Nasal cavity respiratory epithelium epithelial cell of viscerocranial mucosa (primary cell): Measurements from ENCODE around the gene WDR6. TPM values are rescaled to one million over a fixed set of nuclear protein-coding genes. Genes with fewer than 3 reads are reported as not detected.

Experiments used
- total RNA-seq: library from RNA; depleted of rRNA; stranded (reverse); fragments of >200 nt; gene quantifications from 2 replicates; pipeline ENCODE4 v1.2.3, GENCODE V29; 2014

Gene WDR6
- total RNA-seq: 23.9 and 73.9 TPM in 2 replicates

GRCh38 chr3:49007068-49007770, at the start of gene WDR6:
WDR6 (plus strand) TSS chr3:49007391; CDS start chr3:49007432, 41 bp downstream.

GRCh38 chr3:48989796-48990635, 17.2 kb upstream of the WDR6 start, which contains the start of gene P4HTM:
P4HTM (plus strand) TSS chr3:48990241; CDS start chr3:48990257, 16 bp downstream.

GRCh38 chr3:49017971-49018706, 10.9 kb downstream of the WDR6 start, which contains the start of gene DALRD3:
DALRD3 (minus strand) TSS chr3:49018580; CDS start chr3:49018564, 16 bp downstream.

GRCh38 chr3:49021813-49022687, 14.9 kb downstream of the WDR6 start, which contains the start of gene NDUFAF3:
NDUFAF3 (plus strand) TSS chr3:49022121; CDS start chr3:49022145, 24 bp downstream.

GRCh38 chr3:49028673-49029562, 21.7 kb downstream of the WDR6 start, which contains the start of gene IMPDH2:
IMPDH2 (minus strand) TSS chr3:49029398; CDS start chr3:49029350, 48 bp downstream.

Other genes with a start within 250 kb of the WDR6 start
- gene PRKAR2A, start 159.5 kb upstream of the WDR6 start, total RNA-seq: 32.0 and 44.1 TPM in 2 replicates
- gene SLC25A20, start 108.5 kb upstream of the WDR6 start, total RNA-seq: 8.9 and 11.3 TPM in 2 replicates
- 139 and 166 TPM in 2 replicates for gene ARIH2, start 88.5 kb upstream of the WDR6 start, total RNA-seq
- gene P4HTM, start 17.1 kb upstream of the WDR6 start, total RNA-seq: 13.3 and 21.6 TPM in 2 replicates
- gene DALRD3, start 11.2 kb downstream of the WDR6 start, total RNA-seq: 30.0 and 39.0 TPM in 2 replicates
- gene NDUFAF3, start 14.7 kb downstream of the WDR6 start, total RNA-seq: 45.5 and 57.4 TPM in 2 replicates
- gene IMPDH2, start 22.0 kb downstream of the WDR6 start, total RNA-seq: 203 and 369 TPM in 2 replicates
- 49.8 and 56.7 TPM in 2 replicates for gene QRICH1, start 86.7 kb downstream of the WDR6 start, total RNA-seq
- 177 and 193 TPM in 2 replicates for gene QARS1, start 97.4 kb downstream of the WDR6 start, total RNA-seq
- 58.1 and 68.7 TPM in 2 replicates for gene USP19, start 113.4 kb downstream of the WDR6 start, total RNA-seq
- gene LAMB2, start 125.7 kb downstream of the WDR6 start, total RNA-seq: 234 and 834 TPM in 2 replicates
- 16.1 and 20.3 TPM in 2 replicates for gene CCDC71, start 158.9 kb downstream of the WDR6 start, total RNA-seq
- gene KLHDC8B, start 164.2 kb downstream of the WDR6 start, total RNA-seq: 55.4 and 168 TPM in 2 replicates